HEK293 (cell line): ENCODE results near the gene EIF4H.

ENCODE experiments used
- ZNF175 ChIP-seq: fragments of 450-650 bp; formaldehyde crosslinking; IDR thresholded peaks from 2 replicates; pipeline ENCODE4 v1.5.1; 2016; ENCODE audit warnings: missing biosample characterization, missing genetic modification characterization
- ZNF324 ChIP-seq: fragments of 450-650 bp; formaldehyde crosslinking; IDR thresholded peaks from 2 replicates; pipeline ENCODE4 v1.5.1; 2016; ENCODE audit warnings: missing biosample characterization, missing genetic modification characterization
- ZNF596 ChIP-seq: fragments of 450-650 bp; IDR thresholded peaks from 2 replicates; pipeline ENCODE4 v1.5.0; 2018; ENCODE audit warnings: missing biosample characterization, mild to moderate bottlenecking, missing genetic modification characterization, moderate library complexity
- ZNF621 ChIP-seq: fragments of 450-650 bp; formaldehyde crosslinking; IDR thresholded peaks from 2 replicates; pipeline ENCODE4 v1.5.1; 2017; ENCODE audit warnings: missing biosample characterization, missing genetic modification characterization
- ZNF776 ChIP-seq: fragments of 450-650 bp; formaldehyde crosslinking; IDR thresholded peaks from 2 replicates; pipeline ENCODE4 v1.5.0; 2017; ENCODE audit warnings: missing biosample characterization, missing genetic modification characterization, borderline replicate concordance
- ZSCAN30 ChIP-seq: fragments of 450-650 bp; IDR thresholded peaks from 2 replicates; pipeline ENCODE4 v1.5.1; 2018; ENCODE audit warnings: missing biosample characterization, mild to moderate bottlenecking, missing genetic modification characterization, moderate library complexity
- TF ChIP-seq, protein P1 (sequence below): fragments of 450-650 bp; formaldehyde crosslinking; IDR thresholded peaks from 2 replicates; pipeline ENCODE4 v1.5.1; 2017; ENCODE audit warnings: missing biosample characterization, mild to moderate bottlenecking, missing genetic modification characterization, moderate library complexity
- TF ChIP-seq, protein P2 (sequence below): fragments of 450-650 bp; formaldehyde crosslinking; IDR thresholded peaks from 2 replicates; pipeline ENCODE4 v1.5.1; 2016; ENCODE audit warnings: missing biosample characterization, missing genetic modification characterization
- TF ChIP-seq, protein P3 (sequence below): fragments of 450-650 bp; IDR thresholded peaks from 2 replicates; pipeline ENCODE4 v1.5.1; 2018; ENCODE audit warnings: missing biosample characterization, missing genetic modification characterization

DNA sequence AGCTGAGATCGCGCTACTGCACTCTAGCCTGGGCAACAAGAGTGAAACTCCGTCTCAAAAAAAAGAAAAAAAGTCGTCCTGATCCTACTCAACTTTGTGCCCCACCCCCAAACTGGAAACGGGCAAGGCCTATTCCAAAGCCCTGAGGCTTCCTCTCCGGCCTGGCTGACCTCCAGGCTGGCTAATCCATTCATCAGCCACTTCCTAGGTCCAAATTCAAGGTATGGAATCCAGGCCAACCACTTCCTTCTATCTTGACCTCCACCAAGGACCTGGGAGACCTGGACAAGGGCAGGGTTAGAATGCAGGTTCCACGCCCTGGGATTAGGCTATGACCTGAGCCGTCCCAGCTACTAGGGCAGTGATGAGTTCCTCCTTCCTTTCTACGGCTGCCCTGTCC lies 20.4 kb upstream of the EIF4H start:
- TF ChIP-seq, protein P1, sequence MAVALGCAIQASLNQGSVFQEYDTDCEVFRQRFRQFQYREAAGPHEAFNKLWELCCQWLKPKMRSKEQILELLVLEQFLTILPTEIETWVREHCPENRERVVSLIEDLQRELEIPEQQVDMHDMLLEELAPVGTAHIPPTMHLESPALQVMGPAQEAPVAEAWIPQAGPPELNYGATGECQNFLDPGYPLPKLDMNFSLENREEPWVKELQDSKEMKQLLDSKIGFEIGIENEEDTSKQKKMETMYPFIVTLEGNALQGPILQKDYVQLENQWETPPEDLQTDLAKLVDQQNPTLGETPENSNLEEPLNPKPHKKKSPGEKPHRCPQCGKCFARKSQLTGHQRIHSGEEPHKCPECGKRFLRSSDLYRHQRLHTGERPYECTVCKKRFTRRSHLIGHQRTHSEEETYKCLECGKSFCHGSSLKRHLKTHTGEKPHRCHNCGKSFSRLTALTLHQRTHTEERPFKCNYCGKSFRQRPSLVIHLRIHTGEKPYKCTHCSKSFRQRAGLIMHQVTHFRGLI (tag by site-specific recombination) = no peak
- no peak for TF ChIP-seq ZNF175
- no peak for TF ChIP-seq ZSCAN30 (tag by site-specific recombination)
- TF ChIP-seq, protein P2, sequence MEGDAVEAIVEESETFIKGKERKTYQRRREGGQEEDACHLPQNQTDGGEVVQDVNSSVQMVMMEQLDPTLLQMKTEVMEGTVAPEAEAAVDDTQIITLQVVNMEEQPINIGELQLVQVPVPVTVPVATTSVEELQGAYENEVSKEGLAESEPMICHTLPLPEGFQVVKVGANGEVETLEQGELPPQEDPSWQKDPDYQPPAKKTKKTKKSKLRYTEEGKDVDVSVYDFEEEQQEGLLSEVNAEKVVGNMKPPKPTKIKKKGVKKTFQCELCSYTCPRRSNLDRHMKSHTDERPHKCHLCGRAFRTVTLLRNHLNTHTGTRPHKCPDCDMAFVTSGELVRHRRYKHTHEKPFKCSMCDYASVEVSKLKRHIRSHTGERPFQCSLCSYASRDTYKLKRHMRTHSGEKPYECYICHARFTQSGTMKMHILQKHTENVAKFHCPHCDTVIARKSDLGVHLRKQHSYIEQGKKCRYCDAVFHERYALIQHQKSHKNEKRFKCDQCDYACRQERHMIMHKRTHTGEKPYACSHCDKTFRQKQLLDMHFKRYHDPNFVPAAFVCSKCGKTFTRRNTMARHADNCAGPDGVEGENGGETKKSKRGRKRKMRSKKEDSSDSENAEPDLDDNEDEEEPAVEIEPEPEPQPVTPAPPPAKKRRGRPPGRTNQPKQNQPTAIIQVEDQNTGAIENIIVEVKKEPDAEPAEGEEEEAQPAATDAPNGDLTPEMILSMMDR = no peak
- no peak for TF ChIP-seq ZNF596 (tag by site-specific recombination)
- TF ChIP-seq, protein P3, sequence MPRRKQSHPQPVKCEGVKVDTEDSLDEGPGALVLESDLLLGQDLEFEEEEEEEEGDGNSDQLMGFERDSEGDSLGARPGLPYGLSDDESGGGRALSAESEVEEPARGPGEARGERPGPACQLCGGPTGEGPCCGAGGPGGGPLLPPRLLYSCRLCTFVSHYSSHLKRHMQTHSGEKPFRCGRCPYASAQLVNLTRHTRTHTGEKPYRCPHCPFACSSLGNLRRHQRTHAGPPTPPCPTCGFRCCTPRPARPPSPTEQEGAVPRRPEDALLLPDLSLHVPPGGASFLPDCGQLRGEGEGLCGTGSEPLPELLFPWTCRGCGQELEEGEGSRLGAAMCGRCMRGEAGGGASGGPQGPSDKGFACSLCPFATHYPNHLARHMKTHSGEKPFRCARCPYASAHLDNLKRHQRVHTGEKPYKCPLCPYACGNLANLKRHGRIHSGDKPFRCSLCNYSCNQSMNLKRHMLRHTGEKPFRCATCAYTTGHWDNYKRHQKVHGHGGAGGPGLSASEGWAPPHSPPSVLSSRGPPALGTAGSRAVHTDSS (tag by site-specific recombination) = no peak
- no peak for TF ChIP-seq ZNF324 (tag by site-specific recombination)
- no peak for TF ChIP-seq ZNF776 (tag by site-specific recombination)
- no peak for TF ChIP-seq ZNF621
